Left ventricle myocardium superior (tissue), 1 donor: ENCODE data around the gene CTU1. TPM values are rescaled to one million over a fixed set of nuclear protein-coding genes. Genes with fewer than 3 reads are reported as not detected.
"Not testable (repeated sequence)": the region's sequence is repeated elsewhere in the genome, so short reads cannot be mapped to it uniquely, and the experiment has no call there.

Experiments
- ATAC-seq: fragments of 200-7000 bp; cut with Tn5 transposase; one replicate; pipeline ENCODE4 v1.9.1; 2020; ENCODE audit warnings: mild to moderate bottlenecking, moderate library complexity
- DNase-seq: peaks from one replicate; pipeline ENCODE4 v3.0.0-alpha.2; 2020
- intact Hi-C: fragments of 100-400 bp; cut with micrococcal nuclease; formaldehyde crosslinking; loops from one replicate; pipeline ENCODE4 v1.11.0; 2022
- long read RNA-seq: library from polyadenylated mRNA; unstranded; transcript quantifications from one replicate; pipeline ENCODE4 v2.0.0, GENCODE V29; 2021
- total RNA-seq: library from RNA; stranded (reverse); fragmentation: NEBNext Ultra II Directional; extraction: Animal tissue kit (Norgen Biotek cat#: 25700); gene quantifications from one replicate; pipeline ENCODE4 v1.2.1, GENCODE V29; 2021
- donor health status: DM: no; HTN: yes; CAD: no; lungs with severe emphysema.

CTU1 gene
- total RNA-seq: 3.6 TPM
- long read RNA-seq, transcript CTU1-201 (3 exons, 2,087 nt): major isoform, 25 of 27 reads
- long read RNA-seq, partial matches to known transcripts: 0 of 27 reads
- long read RNA-seq, other reads (novel, unspliced or antisense): 2 of 27 reads

- ATAC-seq (peak; percentile 98), DNase-seq (peak; percentile 97)
- intact Hi-C loops: no loop called here
Measured at GRCh38 chr19:51108066-51108804, at the start of gene CTU1. Gene CTU1, minus strand, starts transcription at chr19:51108409. Its CDS starts 3,840 bp downstream, at chr19:51104569.

GRCh38 chr19:51157265-51157664 is 49.1 kb upstream of the CTU1 start:
- ATAC-seq (no peak), DNase-seq (no peak)
- intact Hi-C loops: no loop called here

- intact Hi-C loops: no loop called here
- no peak for DNase-seq
- ATAC-seq: no peak
Measured at GRCh38 chr19:51156710-51157109, 48.5 kb upstream of the CTU1 start.

- peak; percentile 35 for ATAC-seq
- intact Hi-C loops: no loop called here
- no peak for DNase-seq
Measured at GRCh38 chr19:51150627-51151026, 42.4 kb upstream of the CTU1 start.

GRCh38 chr19:51148580-51148979 is 40.4 kb upstream of the CTU1 start:
- intact Hi-C loops: no loop called here
- DNase-seq: no peak
- ATAC-seq: no peak

GRCh38 chr19:51147663-51148062 is 39.5 kb upstream of the CTU1 start:
- DNase-seq: no peak
- peak; percentile 61 for ATAC-seq
- intact Hi-C loops: no loop called here

GRCh38 chr19:51146751-51147150 is 38.5 kb upstream of the CTU1 start:
- DNase-seq: no peak

GRCh38 chr19:51145916-51146493 is 37.8 kb upstream of the CTU1 start:
- no peak for DNase-seq

More at GRCh38 chr19:51146751-51147150, 38.5 kb upstream of the CTU1 start:
- ATAC-seq: no peak
- intact Hi-C loops: no loop called here

GRCh38 chr19:51144482-51145045 is 36.4 kb upstream of the CTU1 start:
- ATAC-seq: no peak
- intact Hi-C loops: no loop called here

More at GRCh38 chr19:51145916-51146493, 37.8 kb upstream of the CTU1 start:
- intact Hi-C loops: no loop called here
- no peak for ATAC-seq

GRCh38 chr19:51143486-51143885 is 35.3 kb upstream of the CTU1 start:
- intact Hi-C loops: no loop called here
- DNase-seq (no peak), ATAC-seq (no peak)

More at GRCh38 chr19:51144482-51145045, 36.4 kb upstream of the CTU1 start:
- DNase-seq: no peak

- ATAC-seq, intact Hi-C loops, DNase-seq: not testable (repeated sequence)
Measured at GRCh38 chr19:51142809-51143475, 34.7 kb upstream of the CTU1 start.

GRCh38 chr19:51142119-51142518 is 33.9 kb upstream of the CTU1 start, which contains the start of gene SIGLEC7:
Gene SIGLEC7, plus strand, starts transcription at chr19:51142301. Its CDS starts 69 bp downstream, at chr19:51142370.
- intact Hi-C loops: no loop called here
- ATAC-seq: peak; percentile 59
- DNase-seq: peak; percentile 58

- ATAC-seq (no peak), DNase-seq (no peak)
- intact Hi-C loops: no loop called here
Measured at GRCh38 chr19:51141181-51141580, 33.0 kb upstream of the CTU1 start.

- DNase-seq: no peak
- intact Hi-C loops: no loop called here
- ATAC-seq: no peak
Measured at GRCh38 chr19:51140441-51140840, 32.2 kb upstream of the CTU1 start.

- ATAC-seq (peak; percentile 47), DNase-seq (no peak)
- intact Hi-C loops: no loop called here
Measured at GRCh38 chr19:51139299-51140014, 31.2 kb upstream of the CTU1 start.

- peak; percentile 79 for ATAC-seq
Measured at GRCh38 chr19:51138549-51138979, 30.4 kb upstream of the CTU1 start.

GRCh38 chr19:51137792-51138425 is 29.7 kb upstream of the CTU1 start:
- no peak for ATAC-seq
- intact Hi-C loops: no loop called here
- no peak for DNase-seq

More at GRCh38 chr19:51138549-51138979, 30.4 kb upstream of the CTU1 start:
- intact Hi-C loops: no loop called here
- DNase-seq: peak; percentile 65

- ATAC-seq (peak; percentile 35), DNase-seq (no peak)
- intact Hi-C loops: no loop called here
Measured at GRCh38 chr19:51136851-51137551, 28.8 kb upstream of the CTU1 start.
